ENCODE data around the gene CALML4. TPM values are rescaled to one million over a fixed set of nuclear protein-coding genes. Genes with fewer than 3 reads are reported as not detected.
"Not testable (repeated sequence)": the region's sequence is repeated elsewhere in the genome, so short reads cannot be mapped to it uniquely, and the experiment has no call there.

CALML4 gene
- total RNA-seq, 4 donors from 2014 or later: 16.8 to 77.8 (median 48.9) TPM

DNA sequence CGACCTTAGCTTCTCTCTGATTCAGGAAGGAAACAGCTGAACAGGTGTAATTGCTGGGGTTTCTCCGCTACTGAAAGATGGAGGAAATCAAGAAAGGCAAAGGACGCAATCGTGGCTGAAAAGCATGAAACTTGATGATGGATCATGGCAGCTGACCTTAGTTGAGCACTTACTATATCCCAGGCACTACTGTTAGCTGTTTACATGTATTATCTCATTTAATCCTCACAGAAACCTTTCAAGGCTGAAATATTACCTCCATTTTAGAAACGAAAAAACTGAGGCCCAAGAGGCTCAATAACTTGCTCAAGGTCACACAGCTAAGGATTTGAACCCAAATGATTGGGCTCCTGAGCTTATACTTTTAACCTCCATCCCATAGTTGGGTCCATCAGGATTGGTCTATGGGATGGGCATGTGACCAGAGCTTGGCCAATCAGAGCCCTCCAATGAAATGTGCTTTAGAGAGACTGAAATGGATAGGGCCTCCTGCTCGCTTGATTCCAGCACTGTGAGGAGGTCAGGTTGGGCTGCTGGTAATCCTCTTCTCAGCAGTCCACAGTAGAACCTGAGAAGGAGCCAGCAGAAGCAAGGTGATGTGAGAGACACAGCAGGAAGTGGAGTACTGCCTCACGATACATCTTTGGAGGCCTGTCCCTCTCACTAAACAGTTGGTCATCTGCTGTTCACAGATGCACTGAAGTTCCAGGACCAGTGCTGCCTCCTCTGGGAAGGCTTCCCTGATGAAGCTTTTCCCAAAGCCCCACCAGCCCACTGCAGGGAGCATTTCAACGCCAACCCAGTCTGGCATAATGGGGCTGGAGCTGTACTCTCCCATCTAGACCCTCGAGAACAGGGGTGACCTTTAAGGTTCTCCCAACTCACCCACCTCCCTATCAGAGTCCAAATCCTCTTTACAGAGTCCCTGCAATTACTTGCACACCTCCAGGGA, 14.0 kb upstream of the CALML4 start:
- H3K36me3 ChIP-seq: peaks cover 0 to 31% of the 10 kb centered on the region in 2 donors
- 95 to 96% methylated on average over 3 to 7 of the region's 9 CpGs for WGBS, 2 donors (ENCODE audit: low coverage in 1 of 2)
- ATAC-seq: no peak
- H3K9me3 ChIP-seq: no peaks in the 10 kb centered on the region
- no peaks in the 10 kb centered on the region for H3K4me1 ChIP-seq
- H3K27me3 ChIP-seq: no peaks in the 10 kb centered on the region
- no peak overlapping the region for H3K27ac ChIP-seq
- no peak overlapping the region for H3K4me3 ChIP-seq
- no peak for TF ChIP-seq EP300 (IDR thresholded peaks at IDR 0.05)
- TF ChIP-seq, protein P1, sequence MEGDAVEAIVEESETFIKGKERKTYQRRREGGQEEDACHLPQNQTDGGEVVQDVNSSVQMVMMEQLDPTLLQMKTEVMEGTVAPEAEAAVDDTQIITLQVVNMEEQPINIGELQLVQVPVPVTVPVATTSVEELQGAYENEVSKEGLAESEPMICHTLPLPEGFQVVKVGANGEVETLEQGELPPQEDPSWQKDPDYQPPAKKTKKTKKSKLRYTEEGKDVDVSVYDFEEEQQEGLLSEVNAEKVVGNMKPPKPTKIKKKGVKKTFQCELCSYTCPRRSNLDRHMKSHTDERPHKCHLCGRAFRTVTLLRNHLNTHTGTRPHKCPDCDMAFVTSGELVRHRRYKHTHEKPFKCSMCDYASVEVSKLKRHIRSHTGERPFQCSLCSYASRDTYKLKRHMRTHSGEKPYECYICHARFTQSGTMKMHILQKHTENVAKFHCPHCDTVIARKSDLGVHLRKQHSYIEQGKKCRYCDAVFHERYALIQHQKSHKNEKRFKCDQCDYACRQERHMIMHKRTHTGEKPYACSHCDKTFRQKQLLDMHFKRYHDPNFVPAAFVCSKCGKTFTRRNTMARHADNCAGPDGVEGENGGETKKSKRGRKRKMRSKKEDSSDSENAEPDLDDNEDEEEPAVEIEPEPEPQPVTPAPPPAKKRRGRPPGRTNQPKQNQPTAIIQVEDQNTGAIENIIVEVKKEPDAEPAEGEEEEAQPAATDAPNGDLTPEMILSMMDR (IDR thresholded peaks at IDR 0.05): no peak
- TF ChIP-seq POLR2A (IDR thresholded peaks at IDR 0.05): no peak
- no peak for TF ChIP-seq POLR2AphosphoS5 (IDR thresholded peaks at IDR 0.05)

DNA sequence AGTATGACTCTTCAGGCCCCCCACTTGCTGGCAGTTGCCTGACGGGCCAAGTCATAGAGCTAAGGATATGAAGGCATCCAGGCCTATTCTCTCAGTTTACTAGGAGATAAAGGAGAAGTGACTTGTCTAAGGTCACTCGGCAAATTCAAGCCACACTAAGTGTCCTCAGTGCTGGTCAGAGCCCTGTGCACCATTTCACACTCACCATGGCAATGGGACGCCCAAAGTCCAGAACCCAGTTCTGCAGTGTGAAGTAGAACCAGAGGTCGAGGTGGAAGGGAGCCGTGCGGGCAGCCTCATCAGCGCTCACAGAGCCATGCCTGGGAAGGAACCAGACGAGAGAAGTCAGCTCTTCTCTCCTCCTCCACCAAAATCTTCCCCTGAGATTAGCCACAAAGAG, 13.2 kb upstream of the CALML4 start:
- H3K27ac ChIP-seq: no peak overlapping the region
- H3K36me3 ChIP-seq: peaks cover 0 to 35% of the 10 kb centered on the region in 2 donors
- H3K4me1 ChIP-seq: no peaks in the 10 kb centered on the region
- H3K9me3 ChIP-seq: no peaks in the 10 kb centered on the region
- ATAC-seq: no peak
- H3K27me3 ChIP-seq: no peaks in the 10 kb centered on the region
- TF ChIP-seq POLR2AphosphoS5 (IDR thresholded peaks at IDR 0.05) (no peak), EP300 (IDR thresholded peaks at IDR 0.05) (no peak), POLR2A (IDR thresholded peaks at IDR 0.05) (no peak)
- TF ChIP-seq, protein P1 (IDR thresholded peaks at IDR 0.05): no peak
- 100% methylated on average over 1 to 3 of the region's 8 CpGs for WGBS, 2 donors (ENCODE audit: low coverage in 1 of 2)
- H3K4me3 ChIP-seq: no peak overlapping the region

DNA sequence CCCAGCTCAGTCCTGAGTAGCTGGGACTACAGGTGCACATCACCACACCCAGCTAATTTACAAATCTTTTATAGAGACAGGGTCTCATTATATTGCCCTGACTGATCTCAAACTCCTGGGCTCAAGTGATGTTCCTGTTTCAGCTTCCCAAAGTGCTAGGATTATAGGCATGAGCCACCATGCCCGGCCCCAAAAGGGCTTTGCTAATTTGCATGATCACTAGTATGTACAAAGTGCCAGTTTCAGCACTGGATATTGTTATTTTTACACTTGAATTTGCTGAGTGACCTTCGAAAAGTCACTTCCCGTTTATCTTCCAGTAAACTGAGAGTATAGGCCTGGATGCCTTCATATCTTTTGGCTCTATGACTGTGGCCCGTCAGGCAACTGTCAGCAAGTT, 12.2 kb upstream of the CALML4 start:
- no peak for ATAC-seq
- 80 to 87% methylated on average over 1 to 2 of the region's 4 CpGs for WGBS, 2 donors (ENCODE audit: low coverage in 1 of 2)
- H3K9me3 ChIP-seq: no peaks in the 10 kb centered on the region
- H3K27me3 ChIP-seq: no peaks in the 10 kb centered on the region
- no peaks in the 10 kb centered on the region for H3K4me1 ChIP-seq
- H3K36me3 ChIP-seq: peaks cover 0 to 35% of the 10 kb centered on the region in 2 donors
- no peak overlapping the region for H3K4me3 ChIP-seq
- TF ChIP-seq POLR2A (IDR thresholded peaks at IDR 0.05) (no peak), EP300 (IDR thresholded peaks at IDR 0.05) (no peak), POLR2AphosphoS5 (IDR thresholded peaks at IDR 0.05) (no peak)
- TF ChIP-seq, protein P1 (IDR thresholded peaks at IDR 0.05): no peak
- H3K27ac ChIP-seq: no peak overlapping the region

DNA sequence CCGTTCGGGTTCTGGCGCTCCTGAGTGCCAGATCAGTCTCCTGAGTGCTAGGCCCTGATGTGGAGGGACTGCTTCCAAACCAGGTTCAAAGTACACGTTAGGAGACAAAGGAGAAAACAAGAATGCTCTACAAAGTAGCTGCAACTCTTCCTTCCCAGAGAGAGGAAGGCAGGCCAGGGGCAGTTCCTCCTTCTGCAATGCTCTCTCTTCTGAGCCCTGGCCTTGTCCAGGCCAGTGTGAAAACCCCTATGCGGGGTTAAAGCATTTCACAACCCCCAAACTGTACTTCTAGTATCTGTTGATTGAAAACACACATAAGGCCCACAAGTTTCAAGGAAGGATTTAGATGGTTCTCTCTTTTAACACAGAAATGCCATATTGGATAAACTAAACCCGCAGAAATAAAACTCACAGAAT, 9.7 kb upstream of the CALML4 start:
- H3K4me3 ChIP-seq: no peak overlapping the region
- WGBS, 2 donors (ENCODE audit: low coverage in 1 of 2): 100% methylated on average over 2 of the region's 6 CpGs
- no peaks in the 10 kb centered on the region for H3K9me3 ChIP-seq
- no peaks in the 10 kb centered on the region for H3K27me3 ChIP-seq
- peaks cover 0 to 16% (median 8%) of the 10 kb centered on the region in 3 donors for H3K4me1 ChIP-seq
- TF ChIP-seq POLR2AphosphoS5 (IDR thresholded peaks at IDR 0.05): no peak
- no peak for TF ChIP-seq EP300 (IDR thresholded peaks at IDR 0.05)
- TF ChIP-seq POLR2A (IDR thresholded peaks at IDR 0.05): no peak
- ATAC-seq: no peak
- peaks cover 0 to 35% of the 10 kb centered on the region in 2 donors for H3K36me3 ChIP-seq
- H3K27ac ChIP-seq: no peak overlapping the region

DNA sequence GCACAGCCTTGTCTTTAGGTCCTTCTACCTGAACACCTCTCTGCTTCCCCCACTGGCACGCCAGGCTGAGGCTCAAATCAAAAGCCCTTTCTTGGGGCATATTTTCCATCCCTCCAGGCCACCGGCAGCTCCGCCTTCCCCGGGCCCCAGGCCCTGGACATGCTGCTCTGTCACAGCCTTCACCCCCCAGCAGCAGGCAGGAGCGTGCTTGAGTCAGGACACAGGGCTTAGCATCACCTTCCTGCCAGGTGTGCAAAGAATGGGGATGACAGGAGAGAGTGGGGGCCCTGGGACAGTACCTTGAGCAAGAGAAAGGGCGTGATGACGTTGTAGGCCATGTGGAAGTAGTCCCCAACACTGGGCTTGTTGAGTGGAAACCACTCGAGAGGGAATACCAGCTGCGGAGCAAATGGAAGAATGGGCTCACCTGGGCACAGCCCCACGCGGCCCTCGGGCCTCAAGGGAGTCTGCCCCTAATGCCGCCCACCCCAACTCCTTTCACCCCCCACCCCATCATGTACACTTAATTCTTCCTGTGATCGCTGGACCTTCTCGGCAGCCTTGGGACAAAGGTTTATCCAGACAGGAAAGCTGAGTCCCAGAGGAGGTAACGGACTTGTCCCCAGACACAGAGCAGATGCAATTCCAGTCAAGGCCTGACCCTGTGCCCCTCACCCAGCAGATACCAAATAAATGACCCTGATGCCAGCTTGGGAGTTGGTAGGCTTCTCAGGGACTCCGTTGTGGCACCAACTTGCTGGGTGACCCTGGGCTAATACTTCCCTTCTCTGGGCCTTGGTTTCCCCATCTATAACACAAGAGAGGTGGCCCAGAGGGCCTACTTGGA, 9.1 kb upstream of the CALML4 start:
- Histone ChIP-seq H3K4me3 (no peak overlapping the region), H3K36me3 (peaks cover 0 to 35% of the 10 kb centered on the region in 2 donors), H3K9me3 (no peaks in the 10 kb centered on the region), H3K27ac (no peak overlapping the region), H3K4me1 (peaks cover 0 to 16% (median 8%) of the 10 kb centered on the region in 3 donors), H3K27me3 (no peaks in the 10 kb centered on the region)
- WGBS, 2 donors (ENCODE audit: low coverage in 1 of 2): 84% methylated on average over 2 of the region's 17 CpGs; no CpG with 5 or more reads in 1 of the 2 donors
- TF ChIP-seq POLR2A (IDR thresholded peaks at IDR 0.05) (no peak), POLR2AphosphoS5 (IDR thresholded peaks at IDR 0.05) (no peak), EP300 (IDR thresholded peaks at IDR 0.05) (no peak)
- TF ChIP-seq, protein P1 (IDR thresholded peaks at IDR 0.05): no peak
- ATAC-seq: no peak

DNA sequence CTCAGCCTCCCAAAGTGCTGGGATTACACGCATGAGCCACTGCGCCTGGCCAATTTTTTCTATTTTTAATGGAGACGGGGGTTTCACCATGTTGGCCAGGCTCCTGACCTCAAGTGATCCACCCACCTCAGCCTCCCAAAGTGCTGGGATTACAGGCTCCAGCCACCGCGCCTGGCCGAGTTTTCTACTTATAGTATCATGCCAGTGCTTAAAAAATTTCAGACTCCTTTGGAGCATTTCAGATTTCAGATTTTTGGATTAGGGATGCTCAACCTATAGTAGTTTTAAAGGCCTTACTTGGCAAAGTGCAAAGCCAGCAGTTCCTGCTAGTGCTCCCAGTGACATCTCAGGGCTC, 8.3 kb upstream of the CALML4 start:
- peaks cover 0 to 16% (median 8%) of the 10 kb centered on the region in 3 donors for H3K4me1 ChIP-seq
- WGBS, 2 donors (ENCODE audit: low coverage in 1 of 2): 89 to 100% methylated on average over 1 to 2 of the region's 6 CpGs
- H3K4me3 ChIP-seq, H3K27ac ChIP-seq, ATAC-seq, H3K27me3 ChIP-seq, H3K9me3 ChIP-seq: not testable (repeated sequence)
- H3K36me3 ChIP-seq: peaks cover 0 to 31% of the 10 kb centered on the region in 2 donors

Data from gastroesophageal sphincter (tissue), 4 donors.